WTC11 (cell line): ENCODE results near the gene TBC1D8B.

Source experiments
- JAZF1 ChIP-seq: fragments of 250-450 bp; sonication (Bioruptor Pico); IDR thresholded peaks from 2 replicates; pipeline ENCODE4 v1.9.0; 2021; ENCODE audit warnings: moderate library complexity, mild to moderate bottlenecking, inconsistent platforms
- TF ChIP-seq, protein P1 (sequence below): fragments of 200-600 bp; IDR thresholded peaks from 2 replicates; pipeline ENCODE4 v1.8.0; 2022; ENCODE audit warnings: antibody characterized with exemption
- TF ChIP-seq, protein P2 (sequence below): fragments of 250-450 bp; sonication (Bioruptor Pico); IDR thresholded peaks from 2 replicates; pipeline ENCODE4 v1.9.0; 2021; ENCODE audit warnings: mild to moderate bottlenecking
- TF ChIP-seq, protein P3 (sequence below): sonication (generic); formaldehyde crosslinking; IDR thresholded peaks from 2 replicates; pipeline ENCODE4 v1.8.1; 2022; ENCODE audit warnings: low read depth, mild to moderate bottlenecking, moderate library complexity, missing genetic modification reagents, borderline replicate concordance
- TF ChIP-seq, protein P4 (sequence below): sonication (generic); formaldehyde crosslinking; IDR thresholded peaks from 2 replicates; pipeline ENCODE4 v1.8.0; 2022; ENCODE audit warnings: missing genetic modification reagents
- TF ChIP-seq, protein P5 (sequence below): sonication (generic); formaldehyde crosslinking; IDR thresholded peaks from 2 replicates; pipeline ENCODE4 v1.8.0; 2022; ENCODE audit warnings: mild to moderate bottlenecking, missing genetic modification reagents
- TF ChIP-seq, protein P6 (sequence below): fragments of 250-450 bp; sonication (Bioruptor Pico); IDR thresholded peaks from 2 replicates; pipeline ENCODE4 v1.9.0; 2021; ENCODE audit warnings: mild to moderate bottlenecking, borderline replicate concordance

DNA sequence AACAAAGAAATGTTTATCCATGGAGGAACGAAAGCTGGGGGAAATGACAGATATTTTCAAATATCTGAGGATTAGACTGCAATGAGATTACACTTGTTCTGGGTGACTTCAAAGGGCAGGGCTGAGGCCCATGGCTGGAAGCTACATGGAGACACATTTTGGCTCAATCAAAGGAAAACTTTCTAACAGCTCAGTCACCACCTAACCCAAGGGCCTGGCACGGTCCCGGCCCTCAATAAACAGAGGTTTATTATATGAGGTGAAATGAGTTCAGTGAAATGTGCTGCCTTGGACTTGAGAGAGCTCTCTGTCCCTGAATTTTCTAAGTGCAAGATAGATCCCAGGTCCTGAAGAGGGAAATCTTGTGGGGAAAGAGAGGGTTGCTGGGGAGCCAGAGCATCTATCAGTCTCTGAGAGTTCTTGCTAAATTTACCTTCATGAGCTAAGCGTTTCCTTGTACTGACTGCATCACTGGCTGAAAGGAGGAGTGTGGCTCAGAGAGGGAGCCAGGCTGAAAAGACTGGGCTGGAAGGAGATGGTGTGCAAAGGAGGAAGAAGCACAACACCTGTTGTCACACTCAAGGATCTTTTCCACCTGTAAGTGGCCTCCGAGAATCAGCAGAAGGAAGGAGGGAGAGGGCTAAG lies 102.7 kb downstream of the TBC1D8B start:
- TF ChIP-seq, protein P1, sequence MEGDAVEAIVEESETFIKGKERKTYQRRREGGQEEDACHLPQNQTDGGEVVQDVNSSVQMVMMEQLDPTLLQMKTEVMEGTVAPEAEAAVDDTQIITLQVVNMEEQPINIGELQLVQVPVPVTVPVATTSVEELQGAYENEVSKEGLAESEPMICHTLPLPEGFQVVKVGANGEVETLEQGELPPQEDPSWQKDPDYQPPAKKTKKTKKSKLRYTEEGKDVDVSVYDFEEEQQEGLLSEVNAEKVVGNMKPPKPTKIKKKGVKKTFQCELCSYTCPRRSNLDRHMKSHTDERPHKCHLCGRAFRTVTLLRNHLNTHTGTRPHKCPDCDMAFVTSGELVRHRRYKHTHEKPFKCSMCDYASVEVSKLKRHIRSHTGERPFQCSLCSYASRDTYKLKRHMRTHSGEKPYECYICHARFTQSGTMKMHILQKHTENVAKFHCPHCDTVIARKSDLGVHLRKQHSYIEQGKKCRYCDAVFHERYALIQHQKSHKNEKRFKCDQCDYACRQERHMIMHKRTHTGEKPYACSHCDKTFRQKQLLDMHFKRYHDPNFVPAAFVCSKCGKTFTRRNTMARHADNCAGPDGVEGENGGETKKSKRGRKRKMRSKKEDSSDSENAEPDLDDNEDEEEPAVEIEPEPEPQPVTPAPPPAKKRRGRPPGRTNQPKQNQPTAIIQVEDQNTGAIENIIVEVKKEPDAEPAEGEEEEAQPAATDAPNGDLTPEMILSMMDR, result no peak
- TF ChIP-seq, protein P2, sequence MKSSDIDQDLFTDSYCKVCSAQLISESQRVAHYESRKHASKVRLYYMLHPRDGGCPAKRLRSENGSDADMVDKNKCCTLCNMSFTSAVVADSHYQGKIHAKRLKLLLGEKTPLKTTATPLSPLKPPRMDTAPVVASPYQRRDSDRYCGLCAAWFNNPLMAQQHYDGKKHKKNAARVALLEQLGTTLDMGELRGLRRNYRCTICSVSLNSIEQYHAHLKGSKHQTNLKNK (CRISPR knock-in tag), result no peak
- TF ChIP-seq, protein P3, sequence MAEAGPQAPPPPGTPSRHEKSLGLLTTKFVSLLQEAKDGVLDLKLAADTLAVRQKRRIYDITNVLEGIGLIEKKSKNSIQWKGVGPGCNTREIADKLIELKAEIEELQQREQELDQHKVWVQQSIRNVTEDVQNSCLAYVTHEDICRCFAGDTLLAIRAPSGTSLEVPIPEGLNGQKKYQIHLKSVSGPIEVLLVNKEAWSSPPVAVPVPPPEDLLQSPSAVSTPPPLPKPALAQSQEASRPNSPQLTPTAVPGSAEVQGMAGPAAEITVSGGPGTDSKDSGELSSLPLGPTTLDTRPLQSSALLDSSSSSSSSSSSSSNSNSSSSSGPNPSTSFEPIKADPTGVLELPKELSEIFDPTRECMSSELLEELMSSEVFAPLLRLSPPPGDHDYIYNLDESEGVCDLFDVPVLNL (CRISPR knock-in tag), result no peak
- TF ChIP-seq, protein P4, sequence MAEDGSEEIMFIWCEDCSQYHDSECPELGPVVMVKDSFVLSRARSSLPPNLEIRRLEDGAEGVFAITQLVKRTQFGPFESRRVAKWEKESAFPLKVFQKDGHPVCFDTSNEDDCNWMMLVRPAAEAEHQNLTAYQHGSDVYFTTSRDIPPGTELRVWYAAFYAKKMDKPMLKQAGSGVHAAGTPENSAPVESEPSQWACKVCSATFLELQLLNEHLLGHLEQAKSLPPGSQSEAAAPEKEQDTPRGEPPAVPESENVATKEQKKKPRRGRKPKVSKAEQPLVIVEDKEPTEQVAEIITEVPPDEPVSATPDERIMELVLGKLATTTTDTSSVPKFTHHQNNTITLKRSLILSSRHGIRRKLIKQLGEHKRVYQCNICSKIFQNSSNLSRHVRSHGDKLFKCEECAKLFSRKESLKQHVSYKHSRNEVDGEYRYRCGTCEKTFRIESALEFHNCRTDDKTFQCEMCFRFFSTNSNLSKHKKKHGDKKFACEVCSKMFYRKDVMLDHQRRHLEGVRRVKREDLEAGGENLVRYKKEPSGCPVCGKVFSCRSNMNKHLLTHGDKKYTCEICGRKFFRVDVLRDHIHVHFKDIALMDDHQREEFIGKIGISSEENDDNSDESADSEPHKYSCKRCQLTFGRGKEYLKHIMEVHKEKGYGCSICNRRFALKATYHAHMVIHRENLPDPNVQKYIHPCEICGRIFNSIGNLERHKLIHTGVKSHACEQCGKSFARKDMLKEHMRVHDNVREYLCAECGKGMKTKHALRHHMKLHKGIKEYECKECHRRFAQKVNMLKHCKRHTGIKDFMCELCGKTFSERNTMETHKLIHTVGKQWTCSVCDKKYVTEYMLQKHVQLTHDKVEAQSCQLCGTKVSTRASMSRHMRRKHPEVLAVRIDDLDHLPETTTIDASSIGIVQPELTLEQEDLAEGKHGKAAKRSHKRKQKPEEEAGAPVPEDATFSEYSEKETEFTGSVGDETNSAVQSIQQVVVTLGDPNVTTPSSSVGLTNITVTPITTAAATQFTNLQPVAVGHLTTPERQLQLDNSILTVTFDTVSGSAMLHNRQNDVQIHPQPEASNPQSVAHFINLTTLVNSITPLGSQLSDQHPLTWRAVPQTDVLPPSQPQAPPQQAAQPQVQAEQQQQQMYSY (CRISPR knock-in tag), result no peak
- TF ChIP-seq, protein P5, sequence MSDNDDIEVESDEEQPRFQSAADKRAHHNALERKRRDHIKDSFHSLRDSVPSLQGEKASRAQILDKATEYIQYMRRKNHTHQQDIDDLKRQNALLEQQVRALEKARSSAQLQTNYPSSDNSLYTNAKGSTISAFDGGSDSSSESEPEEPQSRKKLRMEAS, result no peak
- TF ChIP-seq, protein P6, sequence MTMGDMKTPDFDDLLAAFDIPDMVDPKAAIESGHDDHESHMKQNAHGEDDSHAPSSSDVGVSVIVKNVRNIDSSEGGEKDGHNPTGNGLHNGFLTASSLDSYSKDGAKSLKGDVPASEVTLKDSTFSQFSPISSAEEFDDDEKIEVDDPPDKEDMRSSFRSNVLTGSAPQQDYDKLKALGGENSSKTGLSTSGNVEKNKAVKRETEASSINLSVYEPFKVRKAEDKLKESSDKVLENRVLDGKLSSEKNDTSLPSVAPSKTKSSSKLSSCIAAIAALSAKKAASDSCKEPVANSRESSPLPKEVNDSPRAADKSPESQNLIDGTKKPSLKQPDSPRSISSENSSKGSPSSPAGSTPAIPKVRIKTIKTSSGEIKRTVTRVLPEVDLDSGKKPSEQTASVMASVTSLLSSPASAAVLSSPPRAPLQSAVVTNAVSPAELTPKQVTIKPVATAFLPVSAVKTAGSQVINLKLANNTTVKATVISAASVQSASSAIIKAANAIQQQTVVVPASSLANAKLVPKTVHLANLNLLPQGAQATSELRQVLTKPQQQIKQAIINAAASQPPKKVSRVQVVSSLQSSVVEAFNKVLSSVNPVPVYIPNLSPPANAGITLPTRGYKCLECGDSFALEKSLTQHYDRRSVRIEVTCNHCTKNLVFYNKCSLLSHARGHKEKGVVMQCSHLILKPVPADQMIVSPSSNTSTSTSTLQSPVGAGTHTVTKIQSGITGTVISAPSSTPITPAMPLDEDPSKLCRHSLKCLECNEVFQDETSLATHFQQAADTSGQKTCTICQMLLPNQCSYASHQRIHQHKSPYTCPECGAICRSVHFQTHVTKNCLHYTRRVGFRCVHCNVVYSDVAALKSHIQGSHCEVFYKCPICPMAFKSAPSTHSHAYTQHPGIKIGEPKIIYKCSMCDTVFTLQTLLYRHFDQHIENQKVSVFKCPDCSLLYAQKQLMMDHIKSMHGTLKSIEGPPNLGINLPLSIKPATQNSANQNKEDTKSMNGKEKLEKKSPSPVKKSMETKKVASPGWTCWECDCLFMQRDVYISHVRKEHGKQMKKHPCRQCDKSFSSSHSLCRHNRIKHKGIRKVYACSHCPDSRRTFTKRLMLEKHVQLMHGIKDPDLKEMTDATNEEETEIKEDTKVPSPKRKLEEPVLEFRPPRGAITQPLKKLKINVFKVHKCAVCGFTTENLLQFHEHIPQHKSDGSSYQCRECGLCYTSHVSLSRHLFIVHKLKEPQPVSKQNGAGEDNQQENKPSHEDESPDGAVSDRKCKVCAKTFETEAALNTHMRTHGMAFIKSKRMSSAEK (CRISPR knock-in tag), result no peak
- TF ChIP-seq JAZF1, result no peak
